ENCODE data around the gene TMEM255A. TPM values are rescaled to one million over a fixed set of nuclear protein-coding genes. Genes with fewer than 3 reads are reported as not detected.
A peak's percentile ranks its signal among the peaks of the same experiment; 100 is the strongest.

TMEM255A gene
- total RNA-seq, 1 donor from 2014 or later, result 10.8 TPM

DNA sequence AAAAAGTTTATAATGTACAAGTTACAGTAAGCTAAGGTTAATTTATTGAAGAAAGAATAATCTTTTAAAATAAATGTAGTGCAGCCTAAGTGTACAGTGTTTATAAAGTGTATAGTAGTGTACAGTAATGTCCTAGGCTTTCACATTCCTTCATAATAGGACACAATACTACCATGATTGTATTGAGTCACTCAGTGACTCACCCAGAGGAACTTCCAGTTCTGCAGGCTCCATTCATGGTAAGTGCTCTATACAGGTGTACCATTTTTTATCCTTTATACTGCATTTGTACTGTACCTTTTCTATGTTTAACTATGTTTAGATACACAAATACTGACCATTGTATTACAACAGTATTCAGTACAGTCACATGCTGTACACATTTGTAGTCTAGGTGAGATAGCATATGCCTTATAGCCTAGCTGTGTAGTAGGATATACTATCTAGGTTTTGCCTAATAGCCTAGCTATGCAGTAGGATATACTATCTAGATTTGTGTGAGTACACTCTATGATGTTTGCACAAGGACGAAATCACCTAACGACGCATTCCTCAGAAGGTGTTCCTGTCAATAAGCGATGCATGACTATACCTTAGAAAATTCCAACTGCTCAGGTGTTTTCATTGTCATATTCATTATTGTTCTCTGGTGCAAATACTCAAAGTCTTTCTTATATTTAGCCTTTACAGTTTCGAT is 5.5 kb upstream of the TMEM255A start:
- TF ChIP-seq, protein P1, sequence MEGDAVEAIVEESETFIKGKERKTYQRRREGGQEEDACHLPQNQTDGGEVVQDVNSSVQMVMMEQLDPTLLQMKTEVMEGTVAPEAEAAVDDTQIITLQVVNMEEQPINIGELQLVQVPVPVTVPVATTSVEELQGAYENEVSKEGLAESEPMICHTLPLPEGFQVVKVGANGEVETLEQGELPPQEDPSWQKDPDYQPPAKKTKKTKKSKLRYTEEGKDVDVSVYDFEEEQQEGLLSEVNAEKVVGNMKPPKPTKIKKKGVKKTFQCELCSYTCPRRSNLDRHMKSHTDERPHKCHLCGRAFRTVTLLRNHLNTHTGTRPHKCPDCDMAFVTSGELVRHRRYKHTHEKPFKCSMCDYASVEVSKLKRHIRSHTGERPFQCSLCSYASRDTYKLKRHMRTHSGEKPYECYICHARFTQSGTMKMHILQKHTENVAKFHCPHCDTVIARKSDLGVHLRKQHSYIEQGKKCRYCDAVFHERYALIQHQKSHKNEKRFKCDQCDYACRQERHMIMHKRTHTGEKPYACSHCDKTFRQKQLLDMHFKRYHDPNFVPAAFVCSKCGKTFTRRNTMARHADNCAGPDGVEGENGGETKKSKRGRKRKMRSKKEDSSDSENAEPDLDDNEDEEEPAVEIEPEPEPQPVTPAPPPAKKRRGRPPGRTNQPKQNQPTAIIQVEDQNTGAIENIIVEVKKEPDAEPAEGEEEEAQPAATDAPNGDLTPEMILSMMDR (IDR thresholded peaks at IDR 0.05), result no peak
- TF ChIP-seq POLR2A (IDR thresholded peaks at IDR 0.05) (no peak), POLR2AphosphoS5 (IDR thresholded peaks at IDR 0.05; ENCODE audit: insufficient read depth in 1 of 2, low read depth in 1 of 2) (peak in 1 of 2 donors; percentile 35)
- H3K36me3 ChIP-seq, result no peaks in the 10 kb centered on the region
- no peaks in the 10 kb centered on the region for H3K9me3 ChIP-seq
- no peaks in the 10 kb centered on the region for H3K27me3 ChIP-seq
- no peaks in the 10 kb centered on the region for H3K4me1 ChIP-seq
- DNase-seq (ENCODE audit: extremely low spot score in 2 of 2), result no peak
- H3K27ac ChIP-seq, result no peak overlapping the region
- no peak overlapping the region for H3K4me3 ChIP-seq
- intact Hi-C loops (cut with DNase I), result no loop called here

DNA sequence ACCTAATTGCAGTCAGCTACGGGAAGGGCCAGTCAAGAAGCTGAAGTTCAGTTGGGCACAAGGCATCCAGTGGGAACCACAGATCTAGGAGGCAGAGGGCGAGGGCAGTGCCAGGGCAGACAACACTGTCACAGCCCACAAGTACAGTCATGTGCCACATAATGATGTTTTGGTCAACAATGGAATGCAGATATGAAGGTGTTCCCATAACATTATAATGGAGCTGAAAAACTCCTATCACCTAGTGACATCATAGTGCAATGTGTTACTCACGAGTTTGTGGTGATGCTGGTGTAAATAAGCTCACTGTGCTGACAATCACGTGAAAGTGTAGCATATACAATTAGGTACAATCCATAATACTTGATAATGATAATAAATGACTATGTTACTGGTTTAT is 4.5 kb upstream of the TMEM255A start:
- Histone ChIP-seq H3K27ac (no peak overlapping the region), H3K36me3 (no peaks in the 10 kb centered on the region), H3K9me3 (no peaks in the 10 kb centered on the region), H3K4me3 (no peak overlapping the region), H3K4me1 (no peaks in the 10 kb centered on the region), H3K27me3 (no peaks in the 10 kb centered on the region)
- DNase-seq (ENCODE audit: extremely low spot score in 2 of 2), result no peak
- intact Hi-C loops (cut with DNase I), result no loop called here
- TF ChIP-seq POLR2A (IDR thresholded peaks at IDR 0.05) (no peak), POLR2AphosphoS5 (IDR thresholded peaks at IDR 0.05; ENCODE audit: insufficient read depth in 1 of 2, low read depth in 1 of 2) (no peak)
- TF ChIP-seq, protein P1 (IDR thresholded peaks at IDR 0.05), result no peak

DNA sequence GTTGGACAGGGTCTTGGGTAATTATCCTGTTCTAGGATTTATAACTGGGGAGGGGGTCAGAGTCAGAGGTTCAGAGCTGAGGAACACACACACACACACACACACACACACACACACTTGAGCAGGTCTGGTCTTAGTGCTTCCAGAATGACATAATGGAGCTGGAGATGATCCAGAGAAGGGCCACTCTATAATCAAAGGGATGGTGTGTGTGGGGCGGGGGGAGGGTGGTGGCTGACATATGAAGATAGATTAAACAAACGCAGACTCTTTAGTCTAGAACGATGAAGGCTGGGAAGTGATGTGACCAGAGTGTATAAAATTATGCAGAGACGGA is 434 bp upstream of the TMEM255A start:
- no peaks in the 10 kb centered on the region for H3K27me3 ChIP-seq
- no peaks in the 10 kb centered on the region for H3K36me3 ChIP-seq
- no peak for DNase-seq (ENCODE audit: extremely low spot score in 2 of 2)
- no peak overlapping the region for H3K4me3 ChIP-seq
- intact Hi-C loops (cut with DNase I), result no loop called here
- TF ChIP-seq POLR2AphosphoS5 (IDR thresholded peaks at IDR 0.05; ENCODE audit: insufficient read depth in 1 of 2, low read depth in 1 of 2) (no peak), POLR2A (IDR thresholded peaks at IDR 0.05) (no peak)
- TF ChIP-seq, protein P1 (IDR thresholded peaks at IDR 0.05), result no peak
- H3K4me1 ChIP-seq, result peaks cover 6% of the 10 kb centered on the region
- H3K27ac ChIP-seq, result no peak overlapping the region
- no peaks in the 10 kb centered on the region for H3K9me3 ChIP-seq

DNA sequence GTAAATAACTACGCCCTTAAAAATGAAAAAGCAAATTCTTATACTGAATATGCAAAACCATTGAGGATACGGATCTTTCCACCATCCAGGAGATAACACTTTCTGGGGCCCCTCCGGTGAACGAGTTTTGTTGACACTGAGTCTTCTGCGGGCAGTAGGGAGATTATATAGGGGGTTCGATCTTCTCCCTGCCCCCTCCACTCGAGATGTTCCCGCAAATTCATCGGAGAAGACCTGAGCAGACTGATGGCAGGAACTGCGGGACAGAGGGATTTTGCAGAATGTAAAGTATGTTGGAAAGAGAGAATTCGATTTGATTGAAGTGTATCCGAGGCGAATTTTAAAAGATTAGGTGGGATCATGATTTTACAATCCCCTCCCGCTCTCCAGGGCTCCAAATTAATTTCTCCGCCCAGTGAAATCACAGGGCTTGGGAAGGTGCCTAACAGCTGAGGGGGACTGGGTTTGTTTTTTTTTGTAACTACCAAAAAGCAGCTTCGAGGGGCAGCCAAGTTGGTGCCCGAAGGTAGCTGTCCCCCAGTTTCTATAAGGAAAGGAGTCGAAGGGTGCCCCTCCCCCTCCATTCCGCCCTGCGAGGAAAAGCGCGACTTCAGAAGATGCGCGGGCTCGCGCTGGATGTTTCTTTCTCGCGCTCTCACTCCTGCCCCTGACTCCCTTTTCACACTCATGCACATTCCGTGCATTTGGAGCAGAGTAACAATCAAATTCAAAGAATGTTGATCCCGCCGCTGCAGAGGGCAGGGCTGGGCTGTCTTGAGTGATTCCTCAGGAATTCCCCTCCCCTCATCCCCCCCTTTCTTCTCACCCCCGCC is 1.2 kb downstream of the TMEM255A start:
- Histone ChIP-seq H3K27me3 (no peaks in the 10 kb centered on the region), H3K4me1 (peaks cover 6% of the 10 kb centered on the region), H3K9me3 (no peaks in the 10 kb centered on the region), H3K27ac (peak overlapping the region; percentile 52), H3K4me3 (peak overlapping the region; percentile 44 to 49), H3K36me3 (no peaks in the 10 kb centered on the region)
- no peak for TF ChIP-seq POLR2A (IDR thresholded peaks at IDR 0.05)
- TF ChIP-seq, protein P1 (IDR thresholded peaks at IDR 0.05), result no peak
- no peak for TF ChIP-seq POLR2AphosphoS5 (IDR thresholded peaks at IDR 0.05; ENCODE audit: insufficient read depth in 1 of 2, low read depth in 1 of 2)
- no peak for DNase-seq (ENCODE audit: extremely low spot score in 2 of 2)
- intact Hi-C loops (cut with DNase I), result no loop called here

Data from vagina (tissue), 2 donors.